Naive thymus-derived CD4-positive, alpha-beta T cell (primary cell): ENCODE results near the gene SERP2. TPM values are rescaled to one million over a fixed set of nuclear protein-coding genes. Genes with fewer than 3 reads are reported as not detected.
A peak's percentile ranks its signal among the peaks of the same experiment; 100 is the strongest.

Source experiments
- ATAC-seq: fragments of 150-1000 bp; cut with Tn5 transposase; 2 replicates; pipeline ENCODE4 v1.10.0; 2021; ENCODE audit warnings: mild to moderate bottlenecking, moderate library complexity
- CTCF ChIA-PET: fragments of 350-600 bp; sonication (Branson Sonifier 250); formaldehyde crosslinking; loops from one replicate; lab custom pipeline; 2021; ENCODE audit warnings: antibody characterized with exemption; lab: Charles Lee
- POLR2A ChIA-PET: fragments of 350-600 bp; sonication (Branson Sonifier 250); formaldehyde crosslinking; loops from one replicate; lab custom pipeline; 2021; ENCODE audit warnings: antibody characterized with exemption, inconsistent platforms; lab: Charles Lee
- DNase-seq, 9 donors: peaks; one replicate each; pipeline versions ENCODE4 v3.0.0 to v3.0.0-alpha.2; 2020 to 2022; ENCODE audit warnings: mixed read lengths in 1 of 9
- H3K27ac ChIP-seq: one replicate; pipeline ENCODE4 v1.7.0; 2013; ENCODE audit warnings: mild to moderate bottlenecking, low read depth, low read length, moderate library complexity
- H3K27me3 ChIP-seq, 2 donors: one replicate each; pipeline ENCODE4 v1.7.0; 2013; ENCODE audit warnings: low read length in 2 of 2, mild to moderate bottlenecking in 2 of 2, moderate library complexity in 2 of 2; ENCODE audit not compliant: control insufficient read depth in 2 of 2, insufficient read depth in 2 of 2
- H3K36me3 ChIP-seq, 3 experiments: 1 replicate in 2 of 3; 2 replicates in 1 of 3; pipeline ENCODE4 v1.7.0; 2013; ENCODE audit warnings: low read length in 3 of 3, mild to moderate bottlenecking in 3 of 3, moderate library complexity in 1 of 3; ENCODE audit not compliant: insufficient read depth in 3 of 3, control insufficient read depth in 2 of 3
- H3K4me1 ChIP-seq, 2 donors: one replicate each; pipeline ENCODE4 v1.7.0; 2013; ENCODE audit warnings: low read length in 2 of 2, mild to moderate bottlenecking in 2 of 2, moderate library complexity in 1 of 2; ENCODE audit not compliant: control insufficient read depth in 2 of 2, insufficient read depth in 2 of 2
- H3K4me3 ChIP-seq: 2 replicates; pipeline ENCODE4 v1.7.0; 2013; ENCODE audit warnings: mild to moderate bottlenecking, low read length
- H3K9me3 ChIP-seq, 3 experiments: 1 replicate in 2 of 3; 2 replicates in 1 of 3; pipeline ENCODE4 v1.7.0; 2013; ENCODE audit warnings: low read length in 3 of 3; ENCODE audit not compliant: control insufficient read depth in 2 of 3
- H3K27ac Mint-ChIP-seq, 9 donors: one replicate each; pipeline ENCODE4 v1.8.0; 2020 to 2022; ENCODE audit warnings: mixed read lengths in 9 of 9, mild to moderate bottlenecking in 8 of 9, moderate library complexity in 5 of 9, inconsistent platforms in 2 of 9
- H3K27me3 Mint-ChIP-seq, 5 donors: one replicate each; pipeline ENCODE4 v1.8.0; 2021 to 2022; ENCODE audit warnings: mixed read lengths in 5 of 5, mild to moderate bottlenecking in 1 of 5
- H3K36me3 Mint-ChIP-seq, 5 donors: one replicate each; pipeline ENCODE4 v1.8.0; 2020 to 2022; ENCODE audit warnings: mixed read lengths in 5 of 5, mild to moderate bottlenecking in 3 of 5, inconsistent platforms in 1 of 5
- H3K4me1 Mint-ChIP-seq, 7 donors: one replicate each; pipeline ENCODE4 v1.8.0; 2020 to 2022; ENCODE audit warnings: mixed read lengths in 7 of 7, mild to moderate bottlenecking in 3 of 7, inconsistent platforms in 1 of 7
- H3K4me3 Mint-ChIP-seq, 10 donors: one replicate each; pipeline ENCODE4 v1.8.0; 2020 to 2022; ENCODE audit warnings: mild to moderate bottlenecking in 10 of 10, mixed read lengths in 10 of 10, moderate library complexity in 6 of 10, inconsistent platforms in 2 of 10
- H3K9me3 Mint-ChIP-seq, 11 donors: one replicate each; pipeline ENCODE4 v1.8.0; 2020 to 2022; ENCODE audit warnings: mixed read lengths in 11 of 11, mild to moderate bottlenecking in 4 of 11, inconsistent platforms in 1 of 11, moderate library complexity in 1 of 11
- intact Hi-C, 2 donors: fragments of 100-400 bp; cut with micrococcal nuclease; formaldehyde crosslinking; loops; one replicate each; pipeline ENCODE4 v1.15.1; 2023
- polyA plus RNA-seq, 2 donors: library from polyadenylated mRNA; unstranded; fragments of 300-500 nt; fragmentation: Illumina TruSeq; gene quantifications; one replicate each; pipeline ENCODE4 v1.2.3, GENCODE V29; 2021
- total RNA-seq, 6 experiments: library from RNA in 5 of 6; stranded (reverse) in 5 of 6; gene quantifications; 1 replicate in 5 of 6; 2 replicates in 1 of 6; pipeline ENCODE4 v1.2.3 and lab custom pipeline; 2021 to 2026

The SERP2 gene
- total and polyA plus RNA-seq, 7 experiments from 2014 or later: 0.37 to 0.93 (median 0.58) TPM; not detected in 4

DNA sequence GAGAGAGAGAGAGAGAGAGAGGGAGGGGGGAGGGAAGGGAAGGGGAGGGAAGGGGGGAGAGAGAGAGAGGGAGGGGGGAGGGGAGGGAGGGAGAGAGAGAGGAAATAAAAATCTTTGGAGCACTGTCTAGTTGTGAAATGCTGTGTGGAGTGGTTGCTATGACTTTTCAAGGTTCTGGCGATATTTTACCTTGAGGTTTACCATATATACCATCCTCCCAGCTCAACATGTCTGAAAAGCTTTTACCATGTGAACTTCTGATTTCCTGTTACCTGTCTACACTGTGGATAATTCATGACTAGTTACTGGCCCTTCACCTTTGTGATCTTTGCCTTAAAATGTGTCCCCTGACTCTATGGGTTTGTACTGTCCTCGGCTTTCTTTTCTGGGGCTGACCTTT is 38.2 kb downstream of the SERP2 start:
- CTCF ChIA-PET: no interaction called here
- intact Hi-C loops: no loop called here
- Mint-ChIP-seq H3K4me3 (no peak overlapping the region), H3K4me1 (peaks cover 0 to 11% (median 4%) of the 10 kb centered on the region in 7 donors), H3K36me3 (peaks cover 0 to 3% (median 0%) of the 10 kb centered on the region in 5 donors), H3K27ac (peak overlapping the region in 2 of 9 donors; percentile 33 to 36), H3K9me3 (no peaks in the 10 kb centered on the region), H3K27me3 (peaks cover 3 to 9% (median 5%) of the 10 kb centered on the region in 5 donors)
- Histone ChIP-seq H3K27me3 (no peaks in the 10 kb centered on the region), H3K9me3 (no peaks in the 10 kb centered on the region), H3K4me3 (no peak overlapping the region), H3K27ac (no peak overlapping the region), H3K36me3 (no peaks in the 10 kb centered on the region), H3K4me1 (no peaks in the 10 kb centered on the region)
- ATAC-seq: no peak
- no peak for DNase-seq
- POLR2A ChIA-PET: no interaction called here

DNA sequence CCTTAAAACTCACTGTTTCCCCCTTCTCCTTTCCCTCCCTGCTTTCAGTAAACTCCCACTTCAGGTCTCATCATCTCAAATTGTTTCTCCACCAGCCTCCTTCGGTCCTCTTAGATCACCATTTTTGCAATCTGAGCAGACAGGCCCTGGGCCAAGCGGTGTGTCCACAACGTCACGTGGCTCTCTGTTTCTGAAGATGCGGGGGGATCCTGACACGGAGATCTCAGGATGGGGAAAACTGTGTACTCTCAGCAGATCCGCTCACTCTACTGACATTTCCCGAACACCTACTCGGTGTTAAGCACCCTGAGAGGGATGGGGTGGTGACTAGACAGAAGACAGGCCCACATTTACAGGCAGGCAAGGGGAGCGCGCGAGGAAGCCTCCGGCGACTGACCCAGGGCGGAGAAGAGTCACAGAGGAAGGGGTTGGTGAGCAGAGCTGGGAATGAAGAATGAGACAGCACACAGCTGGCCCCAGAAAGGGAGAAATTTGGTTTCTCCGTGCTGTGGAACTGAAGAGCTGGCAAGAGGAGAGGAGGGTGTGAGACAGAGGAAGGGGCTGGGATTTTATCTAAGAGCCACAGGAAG is 38.8 kb downstream of the SERP2 start:
- ATAC-seq (no peak), DNase-seq (no peak)
- peaks cover 0 to 3% (median 0%) of the 10 kb centered on the region in 5 donors for H3K36me3 Mint-ChIP-seq
- peaks cover 0 to 11% (median 4%) of the 10 kb centered on the region in 7 donors for H3K4me1 Mint-ChIP-seq
- H3K27me3 Mint-ChIP-seq: peaks cover 3 to 10% (median 5%) of the 10 kb centered on the region in 5 donors
- Histone ChIP-seq H3K9me3 (no peaks in the 10 kb centered on the region), H3K27me3 (no peaks in the 10 kb centered on the region), H3K36me3 (no peaks in the 10 kb centered on the region), H3K4me1 (no peaks in the 10 kb centered on the region), H3K27ac (no peak overlapping the region), H3K4me3 (no peak overlapping the region)
- POLR2A ChIA-PET: no interaction called here
- peak overlapping the region in 4 of 9 donors; percentile 19 to 63 (median 46) for H3K27ac Mint-ChIP-seq
- H3K9me3 Mint-ChIP-seq: no peaks in the 10 kb centered on the region
- H3K4me3 Mint-ChIP-seq: no peak overlapping the region
- intact Hi-C loops: no loop called here
- CTCF ChIA-PET: no interaction called here

DNA sequence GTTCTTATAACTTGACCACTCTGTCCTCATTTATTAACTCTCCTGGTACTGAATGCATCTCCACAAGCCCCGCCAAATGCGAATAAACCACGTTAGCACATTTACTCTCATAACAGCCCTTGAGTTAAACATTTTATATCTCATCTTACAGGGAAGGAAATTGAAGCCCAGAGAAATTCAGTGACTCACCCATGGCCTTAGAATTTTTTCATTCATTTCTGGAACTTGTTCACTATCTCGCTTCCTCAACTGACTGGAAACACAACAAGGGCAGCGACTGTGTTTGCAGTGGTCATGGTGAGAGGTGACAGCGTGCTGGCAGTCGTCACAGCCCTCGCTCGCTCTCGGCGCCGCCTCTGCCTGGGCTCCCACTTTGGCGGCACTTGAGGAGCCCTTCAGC is 39.5 kb downstream of the SERP2 start:
- ATAC-seq (no peak), DNase-seq (no peak)
- no peak overlapping the region for H3K4me3 Mint-ChIP-seq
- Histone ChIP-seq H3K36me3 (no peaks in the 10 kb centered on the region), H3K4me3 (no peak overlapping the region), H3K9me3 (no peaks in the 10 kb centered on the region), H3K4me1 (no peaks in the 10 kb centered on the region), H3K27ac (no peak overlapping the region), H3K27me3 (no peaks in the 10 kb centered on the region)
- H3K9me3 Mint-ChIP-seq: no peaks in the 10 kb centered on the region
- peaks cover 0 to 3% (median 0%) of the 10 kb centered on the region in 5 donors for H3K36me3 Mint-ChIP-seq
- H3K27me3 Mint-ChIP-seq: peaks cover 3 to 10% (median 5%) of the 10 kb centered on the region in 5 donors
- intact Hi-C loops: no loop called here
- ChIA-PET CTCF (no interaction called here), POLR2A (no interaction called here)
- H3K4me1 Mint-ChIP-seq: peaks cover 0 to 11% (median 4%) of the 10 kb centered on the region in 7 donors
- peak overlapping the region in 2 of 9 donors; percentile 23 to 55 for H3K27ac Mint-ChIP-seq

DNA sequence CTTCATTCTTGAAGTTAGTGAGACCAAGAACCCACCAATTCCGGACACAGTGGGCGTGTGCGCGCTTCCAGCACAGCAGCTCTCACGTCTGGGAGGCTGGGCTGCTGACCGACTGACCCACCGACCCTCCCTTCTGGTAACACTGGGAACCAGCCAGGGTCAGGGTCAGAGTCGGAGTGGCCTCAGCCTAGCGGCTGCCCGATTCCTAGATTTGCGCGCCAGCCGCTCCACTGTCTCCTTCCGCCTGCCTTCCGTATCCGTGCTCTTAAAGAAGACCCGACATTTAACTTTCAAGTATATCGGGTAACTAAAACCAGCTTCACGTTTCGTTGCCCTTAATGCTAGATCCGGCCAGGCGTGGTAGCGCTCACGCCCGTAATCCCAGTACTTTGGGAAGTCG is 41.1 kb downstream of the SERP2 start:
- Mint-ChIP-seq H3K27me3 (peaks cover 0 to 10% (median 3%) of the 10 kb centered on the region in 5 donors), H3K9me3 (no peaks in the 10 kb centered on the region), H3K27ac (no peak overlapping the region), H3K4me3 (peak overlapping the region in 1 of 10 donors; percentile 77), H3K36me3 (peaks cover 0 to 3% (median 0%) of the 10 kb centered on the region in 5 donors), H3K4me1 (peaks cover 0 to 11% (median 4%) of the 10 kb centered on the region in 7 donors)
- ATAC-seq (no peak), DNase-seq (no peak)
- POLR2A ChIA-PET: no interaction called here
- CTCF ChIA-PET: no interaction called here
- Histone ChIP-seq H3K27ac (no peak overlapping the region), H3K27me3 (no peaks in the 10 kb centered on the region), H3K4me3 (no peak overlapping the region), H3K9me3 (no peaks in the 10 kb centered on the region), H3K4me1 (no peaks in the 10 kb centered on the region), H3K36me3 (no peaks in the 10 kb centered on the region)
- intact Hi-C loops: no loop called here

- CTCF ChIA-PET: no interaction called here
- POLR2A ChIA-PET: no interaction called here
These were observed 42.2 kb downstream of the SERP2 start for GRCh38 chr13:44415815-44416214.

DNA sequence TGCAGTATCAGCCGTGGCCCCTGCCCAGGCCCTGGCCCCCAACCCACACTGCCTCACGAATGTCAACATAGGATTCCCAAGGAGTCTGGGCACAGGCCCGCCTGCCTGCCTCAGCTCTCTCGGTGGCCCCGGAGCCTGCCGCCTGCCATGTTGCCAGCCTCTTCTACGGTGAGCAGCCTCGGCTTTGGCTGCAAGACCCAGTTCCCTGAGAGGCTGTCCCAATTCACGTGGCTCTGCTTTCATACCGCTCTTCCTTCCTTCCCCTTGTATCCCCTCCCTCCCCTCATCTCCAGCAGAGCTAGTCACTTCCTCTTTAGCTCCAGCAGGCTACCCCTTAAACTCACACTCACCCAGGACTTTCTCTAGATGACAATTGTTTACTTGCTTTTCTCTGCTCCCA is 42.7 kb downstream of the SERP2 start:
- no peak overlapping the region for H3K27ac Mint-ChIP-seq
- peaks cover 0 to 10% (median 3%) of the 10 kb centered on the region in 5 donors for H3K27me3 Mint-ChIP-seq
- CTCF ChIA-PET: no interaction called here

More at GRCh38 chr13:44415815-44416214, 42.2 kb downstream of the SERP2 start:
- Histone ChIP-seq H3K9me3 (no peaks in the 10 kb centered on the region), H3K27ac (no peak overlapping the region), H3K36me3 (no peaks in the 10 kb centered on the region), H3K27me3 (no peaks in the 10 kb centered on the region), H3K4me3 (no peak overlapping the region), H3K4me1 (no peaks in the 10 kb centered on the region)
- Mint-ChIP-seq H3K4me1 (peaks cover 0 to 11% (median 4%) of the 10 kb centered on the region in 7 donors), H3K27ac (no peak overlapping the region), H3K9me3 (no peaks in the 10 kb centered on the region), H3K27me3 (peaks cover 0 to 10% (median 3%) of the 10 kb centered on the region in 5 donors), H3K36me3 (peaks cover 0 to 3% (median 0%) of the 10 kb centered on the region in 5 donors), H3K4me3 (peak overlapping the region in 1 of 10 donors; percentile 49)
- no peak for ATAC-seq
- DNase-seq: no peak
- intact Hi-C loops: no loop called here

GRCh38 chr13:44416744-44417143 is 43.1 kb downstream of the SERP2 start:
- Mint-ChIP-seq H3K27ac (no peak overlapping the region), H3K4me1 (peaks cover 0 to 11% (median 4%) of the 10 kb centered on the region in 7 donors), H3K4me3 (no peak overlapping the region), H3K27me3 (peaks cover 0 to 13% (median 3%) of the 10 kb centered on the region in 5 donors), H3K9me3 (no peaks in the 10 kb centered on the region), H3K36me3 (peaks cover 0 to 3% (median 0%) of the 10 kb centered on the region in 5 donors)
- H3K4me1 ChIP-seq: no peaks in the 10 kb centered on the region
- ATAC-seq: no peak
- H3K27ac ChIP-seq: no peak overlapping the region
- no peak for DNase-seq
- no peaks in the 10 kb centered on the region for H3K36me3 ChIP-seq
- intact Hi-C loops: no loop called here
- no peaks in the 10 kb centered on the region for H3K27me3 ChIP-seq
- CTCF ChIA-PET: no interaction called here
- POLR2A ChIA-PET: no interaction called here
- H3K4me3 ChIP-seq: no peak overlapping the region
- no peaks in the 10 kb centered on the region for H3K9me3 ChIP-seq

More for the DNA sequence above, 42.7 kb downstream of the SERP2 start:
- Histone ChIP-seq H3K4me1 (no peaks in the 10 kb centered on the region), H3K27ac (no peak overlapping the region), H3K4me3 (no peak overlapping the region), H3K27me3 (no peaks in the 10 kb centered on the region), H3K36me3 (no peaks in the 10 kb centered on the region), H3K9me3 (no peaks in the 10 kb centered on the region)
- peaks cover 0 to 3% (median 0%) of the 10 kb centered on the region in 5 donors for H3K36me3 Mint-ChIP-seq
- H3K9me3 Mint-ChIP-seq: no peaks in the 10 kb centered on the region
- H3K4me3 Mint-ChIP-seq: no peak overlapping the region
- DNase-seq (no peak), ATAC-seq (peak; percentile 61)
- peaks cover 0 to 11% (median 4%) of the 10 kb centered on the region in 7 donors for H3K4me1 Mint-ChIP-seq
- intact Hi-C loops: no loop called here
- POLR2A ChIA-PET: no interaction called here
